Upper lobe of right lung (tissue), 1 donor: Measurements from ENCODE around the gene SYNGR1. TPM values are rescaled to one million over a fixed set of nuclear protein-coding genes. Genes with fewer than 3 reads are reported as not detected.
A peak's percentile ranks its signal among the peaks of the same experiment; 100 is the strongest.

ENCODE experiments used
- ATAC-seq: fragments of 200-7000 bp; cut with Tn5 transposase; one replicate; pipeline ENCODE4 v1.9.1; 2020; ENCODE audit warnings: mild to moderate bottlenecking, moderate library complexity
- DNase-seq: peaks from one replicate; pipeline ENCODE4 v3.0.0-alpha.2; 2020
- H3K27ac ChIP-seq: fragments of 200-600 bp; one replicate; pipeline ENCODE4 v1.8.0; 2022
- H3K27me3 ChIP-seq: fragments of 200-600 bp; one replicate; pipeline ENCODE4 v1.8.0; 2022; ENCODE audit warnings: mild to moderate bottlenecking
- H3K36me3 ChIP-seq: fragments of 200-600 bp; one replicate; pipeline ENCODE4 v1.8.0; 2022
- H3K4me1 ChIP-seq: fragments of 200-600 bp; one replicate; pipeline ENCODE4 v1.8.0; 2022
- H3K4me3 ChIP-seq: fragments of 200-600 bp; one replicate; pipeline ENCODE4 v1.8.0; 2022; ENCODE audit warnings: mild to moderate bottlenecking
- H3K9me3 ChIP-seq: fragments of 200-600 bp; one replicate; pipeline ENCODE4 v1.8.0; 2022
- CTCF ChIP-seq: fragments of 200-600 bp; IDR thresholded peaks from one replicate; pipeline ENCODE4 v1.8.0; 2022; ENCODE audit warnings: antibody characterized with exemption
- intact Hi-C: fragments of 100-400 bp; cut with DNase I; formaldehyde crosslinking; loops from one replicate; pipeline ENCODE4 v1.11.0; 2022
- total RNA-seq: library from RNA; stranded (reverse); fragmentation: NEBNext Ultra II Directional; extraction: Animal tissue kit (Norgen Biotek cat#: 25700); gene quantifications from one replicate; pipeline ENCODE4 v1.2.1, GENCODE V29; 2021
- donor health status: DM: no; HTN: yes; CAD: no; lungs with severe emphysema.

Gene SYNGR1
- total RNA-seq, 1 donor from 2014 or later, result 14.0 TPM

- DNase-seq, result no peak
- ATAC-seq, result peak; percentile 43
Measured at GRCh38 chr22:39428597-39429071, 78.8 kb downstream of the SYNGR1 start.

GRCh38 chr22:39429186-39429585, 79.4 kb downstream of the SYNGR1 start:
- H3K27ac ChIP-seq, result no peak overlapping the region
- DNase-seq, result no peak
- peaks cover 78% of the 10 kb centered on the region for H3K36me3 ChIP-seq
- peaks cover 12% of the 10 kb centered on the region for H3K4me1 ChIP-seq
- no peak for TF ChIP-seq CTCF
- ATAC-seq, result no peak
- no peaks in the 10 kb centered on the region for H3K9me3 ChIP-seq
- H3K4me3 ChIP-seq, result no peak overlapping the region
- no peaks in the 10 kb centered on the region for H3K27me3 ChIP-seq
- intact Hi-C loops, result no loop called here

More at GRCh38 chr22:39428597-39429071, 78.8 kb downstream of the SYNGR1 start:
- TF ChIP-seq CTCF, result no peak
- H3K36me3 ChIP-seq, result peaks cover 82% of the 10 kb centered on the region
- no peak overlapping the region for H3K4me3 ChIP-seq
- no peak overlapping the region for H3K27ac ChIP-seq
- no peaks in the 10 kb centered on the region for H3K27me3 ChIP-seq
- intact Hi-C loops, result no loop called here
- H3K4me1 ChIP-seq, result peaks cover 12% of the 10 kb centered on the region
- no peaks in the 10 kb centered on the region for H3K9me3 ChIP-seq

GRCh38 chr22:39429916-39430575, 80.3 kb downstream of the SYNGR1 start:
- intact Hi-C loops, result no loop called here
- no peak overlapping the region for H3K27ac ChIP-seq
- ATAC-seq, result no peak

GRCh38 chr22:39430576-39431150, 80.9 kb downstream of the SYNGR1 start:
- no peaks in the 10 kb centered on the region for H3K27me3 ChIP-seq
- intact Hi-C loops, result no loop called here
- no peak for DNase-seq
- H3K36me3 ChIP-seq, result peaks cover 65% of the 10 kb centered on the region
- peaks cover 12% of the 10 kb centered on the region for H3K4me1 ChIP-seq
- no peak overlapping the region for H3K4me3 ChIP-seq
- H3K9me3 ChIP-seq, result no peaks in the 10 kb centered on the region
- TF ChIP-seq CTCF, result no peak
- H3K27ac ChIP-seq, result peak overlapping the region; percentile 8
- no peak for ATAC-seq

More at GRCh38 chr22:39429916-39430575, 80.3 kb downstream of the SYNGR1 start:
- no peak for DNase-seq
- Histone ChIP-seq H3K9me3 (no peaks in the 10 kb centered on the region), H3K36me3 (peaks cover 70% of the 10 kb centered on the region), H3K4me3 (no peak overlapping the region), H3K4me1 (peaks cover 12% of the 10 kb centered on the region), H3K27me3 (no peaks in the 10 kb centered on the region)
- no peak for TF ChIP-seq CTCF

GRCh38 chr22:39431216-39431801, 81.5 kb downstream of the SYNGR1 start:
- Histone ChIP-seq H3K27me3 (no peaks in the 10 kb centered on the region), H3K27ac (peak overlapping the region; percentile 8), H3K36me3 (peaks cover 61% of the 10 kb centered on the region), H3K9me3 (no peaks in the 10 kb centered on the region), H3K4me3 (no peak overlapping the region), H3K4me1 (peaks cover 12% of the 10 kb centered on the region)
- no peak for DNase-seq
- intact Hi-C loops, result no loop called here
- TF ChIP-seq CTCF, result no peak
- ATAC-seq, result no peak
